A549 (cell line): ENCODE data around the gene PALS2. TPM values are rescaled to one million over a fixed set of nuclear protein-coding genes. Genes with fewer than 3 reads are reported as not detected.

ENCODE experiments used
- ATAC-seq, 2 experiments: fragments of 200-7000 bp in 1 of 2; fragments of >200 bp in 1 of 2; cut with Nextera tagmentation in 1 of 2; cut with Tn5 transposase in 1 of 2; 3 replicates each; pipeline versions ENCODE4 v1.8.0 to v1.9.1; 2018 to 2020; ENCODE audit warnings: mild to moderate bottlenecking in 1 of 2, moderate library complexity in 1 of 2
- CTCF ChIA-PET: fragments of 300-600 bp; sonication (Branson Sonifier 250); formaldehyde crosslinking; extraction: SDS; loops from one replicate; lab custom pipeline; 2021; ENCODE audit warnings: antibody characterized with exemption, inconsistent platforms; lab: Yijun Ruan, JAX
- POLR2A ChIA-PET: fragments of 350-600 bp; formaldehyde crosslinking; extraction: SDS; loops from one replicate; lab custom pipeline; 2021; ENCODE audit warnings: antibody characterized with exemption, inconsistent platforms; lab: Yijun Ruan, JAX
- DNase-seq, 2 experiments: peaks; one replicate each; pipeline versions ENCODE4 v3.0.0 to v3.0.0-alpha.2; 2011 to 2016; ENCODE audit warnings: low read depth in 1 of 2, low spot score in 1 of 2
- FAIRE-seq: peaks from 2 replicates; lab custom pipeline; 2011; peaks lifted over from hg19 to GRCh38; lab: Jason Lieb, UNC
- H3K27ac ChIP-seq, 2 experiments: fragments of >200 bp; sonication (Bioruptor Twin); formaldehyde crosslinking; 3 replicates each; pipeline ENCODE4 v1.5.1; 2016 to 2017
- H3K4me1 ChIP-seq: fragments of >200 bp; sonication (Bioruptor Twin); formaldehyde crosslinking; 3 replicates; pipeline ENCODE4 v1.6.1; 2016
- H3K4me2 ChIP-seq: fragments of >200 bp; sonication (Bioruptor Twin); formaldehyde crosslinking; 3 replicates; pipeline ENCODE4 v1.6.1; 2016
- H3K4me3 ChIP-seq: fragments of >200 bp; sonication (Bioruptor Twin); formaldehyde crosslinking; 3 replicates; pipeline ENCODE4 v1.5.1; 2016
- H3K9me3 ChIP-seq: fragments of >200 bp; sonication (Bioruptor Twin); formaldehyde crosslinking; 3 replicates; pipeline ENCODE4 v1.6.1; 2016
- BHLHE40 ChIP-seq: IDR thresholded peaks from 2 replicates; pipeline ENCODE4 v1.6.1; 2012; ENCODE audit warnings: low read depth, low read length, inconsistent platforms
- CEBPB ChIP-seq, 2 experiments: fragments of >200 bp in 1 of 2; sonication (Bioruptor Twin) in 1 of 2; formaldehyde crosslinking in 1 of 2; IDR thresholded peaks; 2 replicates each; pipeline ENCODE4 v1.6.1; 2012 to 2016
- FOSB ChIP-seq: fragments of 250-450 bp; sonication (Bioruptor Pico); IDR thresholded peaks from 2 replicates; pipeline ENCODE4 v1.5.0; 2020; ENCODE audit warnings: mild to moderate bottlenecking, moderate library complexity
- GATA3 ChIP-seq: IDR thresholded peaks from 2 replicates; pipeline ENCODE4 v1.6.1; 2012; ENCODE audit warnings: borderline replicate concordance
- HEYL ChIP-seq: fragments of 250-450 bp; sonication (Bioruptor Pico); IDR thresholded peaks from 2 replicates; pipeline ENCODE4 v1.8.0; 2021; ENCODE audit warnings: mild to moderate bottlenecking, moderate library complexity
- HOXA7 ChIP-seq: fragments of 250-450 bp; sonication (Bioruptor Pico); IDR thresholded peaks from 2 replicates; pipeline ENCODE4 v1.5.0; 2020; ENCODE audit warnings: mild to moderate bottlenecking, moderate library complexity
- HOXB5 ChIP-seq: fragments of 250-450 bp; sonication (Bioruptor Pico); IDR thresholded peaks from 2 replicates; pipeline ENCODE4 v1.5.0; 2020; ENCODE audit warnings: mild to moderate bottlenecking, moderate library complexity
- MAZ ChIP-seq: fragments of 150-350 bp; IDR thresholded peaks from 2 replicates; pipeline ENCODE4 v1.6.1; 2014; ENCODE audit warnings: antibody characterized with exemption, low read depth, low read length, borderline replicate concordance
- NR3C1 ChIP-seq: fragments of >200 bp; sonication (Bioruptor Twin); formaldehyde crosslinking; IDR thresholded peaks from 3 replicates; pipeline ENCODE4 v1.6.1; 2017
- PHF8 ChIP-seq: fragments of 200-600 bp; sonication (generic); IDR thresholded peaks from 2 replicates; pipeline ENCODE4 v1.6.1; 2016; ENCODE audit warnings: low read depth, mild to moderate bottlenecking, antibody characterized with exemption, moderate library complexity, borderline replicate concordance
- POLR2AphosphoS2 ChIP-seq: conservative IDR thresholded peaks from 2 replicates; pipeline ENCODE4 v1.6.1; 2012; ENCODE audit warnings: low read length, improper control_type of control experiment, inconsistent platforms
- RCOR1 ChIP-seq: fragments of 150-350 bp; IDR thresholded peaks from 2 replicates; pipeline ENCODE4 v1.6.1; 2014; ENCODE audit warnings: antibody characterized with exemption, low read length, low read depth
- RNF2 ChIP-seq: fragments of 200-600 bp; sonication (generic); IDR thresholded peaks from 2 replicates; pipeline ENCODE4 v1.6.1; 2016; ENCODE audit warnings: low read depth, mild to moderate bottlenecking, antibody characterized with exemption, moderate library complexity, borderline replicate concordance
- SREBF2 ChIP-seq: fragments of 450-650 bp; IDR thresholded peaks from 2 replicates; pipeline ENCODE4 v1.6.1; 2014; ENCODE audit warnings: mild to moderate bottlenecking, moderate library complexity
- ZC3H11A ChIP-seq: fragments of 450-650 bp; IDR thresholded peaks from 2 replicates; pipeline ENCODE4 v1.6.1; 2014; ENCODE audit warnings: antibody characterized with exemption, mild to moderate bottlenecking
- ZNF302 ChIP-seq: fragments of 250-450 bp; sonication (Bioruptor Pico); IDR thresholded peaks from 2 replicates; pipeline ENCODE4 v1.9.0; 2021; ENCODE audit warnings: inconsistent platforms, mild to moderate bottlenecking, moderate library complexity
- ZSCAN20 ChIP-seq: fragments of 250-450 bp; sonication (Bioruptor Pico); IDR thresholded peaks from 2 replicates; pipeline ENCODE4 v1.8.0; 2022; ENCODE audit warnings: mild to moderate bottlenecking, moderate library complexity
- WGBS: methylation state at CpG from one replicate; pipeline ENCODE4 v1.1.6; 2017; ENCODE audit errors: missing lambda C conversion rate; 5-methylcytosine and 5-hydroxymethylcytosine counted together
- polyA plus RNA-seq, 4 experiments: library from polyadenylated mRNA; depleted of rRNA in 3 of 4; stranded (reverse); fragments of >200 nt; fragmentation: RNase III in 1 of 4; extraction: RNeasy Plus Mini Kit Qiagen cat#74134 plus additional on column Dnase treatment in 1 of 4; gene quantifications; 2 replicates in 3 of 4; 3 replicates in 1 of 4; pipeline ENCODE4 v1.2.3, GENCODE V29; 2011 to 2017
- TF ChIP-seq, protein P1 (sequence below): IDR thresholded peaks from 2 replicates; pipeline ENCODE4 v1.6.1; 2012; ENCODE audit warnings: low read depth, borderline replicate concordance
- TF ChIP-seq, protein P2 (sequence below): fragments of >200 bp; sonication (Bioruptor Twin); formaldehyde crosslinking; IDR thresholded peaks from 2 replicates; pipeline ENCODE4 v1.6.1; 2016
- TF ChIP-seq, protein P3 (sequence below): IDR thresholded peaks from 2 replicates; pipeline ENCODE4 v1.6.1; 2012
- TF ChIP-seq, protein P4 (sequence below): fragments of >200 bp; sonication (Bioruptor Twin); formaldehyde crosslinking; IDR thresholded peaks from 3 replicates; pipeline ENCODE4 v1.6.1; 2016

Gene PALS2
- polyA plus RNA-seq, 2 of the 4 experiments (the other 2 are of a cell fraction): 16.4 to 17.8 TPM

DNA sequence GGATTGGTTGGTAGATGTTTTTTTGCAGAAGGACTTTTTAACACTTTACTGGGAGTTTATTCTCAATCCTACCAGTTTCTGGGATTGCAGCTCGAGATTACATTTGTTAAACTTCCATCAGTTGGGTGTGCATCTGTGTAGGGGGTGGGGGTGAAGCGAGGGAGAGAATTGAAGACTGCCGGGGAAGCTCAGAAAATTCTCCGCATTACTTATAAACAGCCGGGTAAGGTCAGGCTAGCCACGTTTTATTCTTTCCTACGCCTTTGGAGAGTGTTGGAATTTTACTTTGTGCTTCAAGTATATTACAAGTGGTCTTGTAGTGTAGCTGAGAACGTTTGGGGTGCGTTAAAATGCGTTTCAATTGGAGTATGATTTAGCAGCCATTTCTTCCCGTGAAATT, 1.1 kb downstream of the PALS2 start:
- 21% methylated on average over 11 of the region's 11 CpGs for WGBS
- TF ChIP-seq, protein P1, sequence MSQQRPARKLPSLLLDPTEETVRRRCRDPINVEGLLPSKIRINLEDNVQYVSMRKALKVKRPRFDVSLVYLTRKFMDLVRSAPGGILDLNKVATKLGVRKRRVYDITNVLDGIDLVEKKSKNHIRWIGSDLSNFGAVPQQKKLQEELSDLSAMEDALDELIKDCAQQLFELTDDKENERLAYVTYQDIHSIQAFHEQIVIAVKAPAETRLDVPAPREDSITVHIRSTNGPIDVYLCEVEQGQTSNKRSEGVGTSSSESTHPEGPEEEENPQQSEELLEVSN: no peak
- TF ChIP-seq HEYL (CRISPR knock-in tag) (no peak), NR3C1 (no peak), CEBPB (IDR thresholded peaks at IDR 0.05) (no peak), HOXB5 (no peak), RCOR1 (no peak), ZNF302 (CRISPR knock-in tag) (no peak), FOSB (no peak), ZSCAN20 (CRISPR knock-in tag) (no peak), PHF8 (no peak), HOXA7 (no peak), POLR2AphosphoS2 (no peak), GATA3 (no peak), ZC3H11A (no peak), RNF2 (no peak), SREBF2 (no peak), MAZ (no peak)
- TF ChIP-seq, protein P2, sequence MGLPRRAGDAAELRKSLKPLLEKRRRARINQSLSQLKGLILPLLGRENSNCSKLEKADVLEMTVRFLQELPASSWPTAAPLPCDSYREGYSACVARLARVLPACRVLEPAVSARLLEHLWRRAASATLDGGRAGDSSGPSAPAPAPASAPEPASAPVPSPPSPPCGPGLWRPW: no peak
- TF ChIP-seq, protein P3, sequence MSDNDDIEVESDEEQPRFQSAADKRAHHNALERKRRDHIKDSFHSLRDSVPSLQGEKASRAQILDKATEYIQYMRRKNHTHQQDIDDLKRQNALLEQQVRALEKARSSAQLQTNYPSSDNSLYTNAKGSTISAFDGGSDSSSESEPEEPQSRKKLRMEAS: no peak; the same call in 1 of the 2 replicates
- TF ChIP-seq, protein P4, sequence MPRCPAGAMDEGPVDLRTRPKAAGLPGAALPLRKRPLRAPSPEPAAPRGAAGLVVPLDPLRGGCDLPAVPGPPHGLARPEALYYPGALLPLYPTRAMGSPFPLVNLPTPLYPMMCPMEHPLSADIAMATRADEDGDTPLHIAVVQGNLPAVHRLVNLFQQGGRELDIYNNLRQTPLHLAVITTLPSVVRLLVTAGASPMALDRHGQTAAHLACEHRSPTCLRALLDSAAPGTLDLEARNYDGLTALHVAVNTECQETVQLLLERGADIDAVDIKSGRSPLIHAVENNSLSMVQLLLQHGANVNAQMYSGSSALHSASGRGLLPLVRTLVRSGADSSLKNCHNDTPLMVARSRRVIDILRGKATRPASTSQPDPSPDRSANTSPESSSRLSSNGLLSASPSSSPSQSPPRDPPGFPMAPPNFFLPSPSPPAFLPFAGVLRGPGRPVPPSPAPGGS: no peak
- Histone ChIP-seq H3K9me3 (no peaks in the 10 kb centered on the region), H3K4me3 (peak overlapping the region; percentile 65), H3K4me1 (peaks cover 30% of the 10 kb centered on the region), H3K27ac (peak overlapping the region; percentile 86 to 95), H3K4me2 (peak overlapping the region; percentile 91)
- ChIA-PET CTCF (interaction anchor here (0.6 to 6.8 kb wide), 4 partner anchors 92 to 521 kb away, joined by 3 to 58 read pairs (median 4); no protein-coding TSS in a partner anchor), POLR2A (interaction anchor here (1.1 to 1.6 kb wide), 2 partner anchors 97 to 551 kb away, joined by 3 to 4 read pairs; partner anchors contain the start of gene CYCS)
- peak in 1 of 2 experiments; percentile 15; a peak in 2 of 6 replicates for ATAC-seq
- DNase-seq: peak in 1 of 2 experiments; percentile 6
- FAIRE-seq: no peak

DNA sequence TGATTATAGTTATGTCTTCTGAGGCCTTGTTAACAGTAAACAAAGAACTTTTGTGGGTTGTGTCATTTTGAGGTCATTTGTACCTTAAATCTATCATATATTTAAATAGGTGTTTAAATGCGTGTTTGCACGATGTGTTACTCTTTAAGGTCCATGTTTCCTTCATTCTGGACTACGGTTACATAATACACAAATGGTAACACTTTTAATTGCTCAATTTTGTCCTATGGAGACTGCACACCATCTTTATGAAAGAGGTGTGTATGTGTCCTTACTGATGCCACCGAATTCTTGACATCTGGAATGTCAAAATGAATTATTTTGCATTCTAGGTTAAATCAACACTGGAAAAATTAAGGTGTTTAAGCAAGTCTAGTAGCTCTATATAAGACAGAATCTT, 1.7 kb downstream of the PALS2 start:
- FAIRE-seq (no peak), DNase-seq (no peak), ATAC-seq (no peak)
- Histone ChIP-seq H3K4me2 (peak overlapping the region; percentile 91), H3K4me3 (peak overlapping the region; percentile 65), H3K9me3 (no peaks in the 10 kb centered on the region), H3K27ac (peak overlapping the region; percentile 86 to 95; a peak in 2 of 6 replicates), H3K4me1 (peaks cover 32% of the 10 kb centered on the region)
- WGBS: 76% methylated on average over 4 of the region's 4 CpGs
- POLR2A ChIA-PET: no interaction called here
- TF ChIP-seq PHF8 (no peak), BHLHE40 (no peak), HOXA7 (no peak), CEBPB (IDR thresholded peaks at IDR 0.05) (peak in 1 of 2 experiments; percentile 37; a peak in 1 of 4 replicates)
- CTCF ChIA-PET: interaction anchor here (0.6 to 6.8 kb wide), 7 partner anchors 13 to 521 kb away, joined by 3 to 58 read pairs (median 4); no protein-coding TSS in a partner anchor
